ENCODE results near the gene NUPR1.

DNA sequence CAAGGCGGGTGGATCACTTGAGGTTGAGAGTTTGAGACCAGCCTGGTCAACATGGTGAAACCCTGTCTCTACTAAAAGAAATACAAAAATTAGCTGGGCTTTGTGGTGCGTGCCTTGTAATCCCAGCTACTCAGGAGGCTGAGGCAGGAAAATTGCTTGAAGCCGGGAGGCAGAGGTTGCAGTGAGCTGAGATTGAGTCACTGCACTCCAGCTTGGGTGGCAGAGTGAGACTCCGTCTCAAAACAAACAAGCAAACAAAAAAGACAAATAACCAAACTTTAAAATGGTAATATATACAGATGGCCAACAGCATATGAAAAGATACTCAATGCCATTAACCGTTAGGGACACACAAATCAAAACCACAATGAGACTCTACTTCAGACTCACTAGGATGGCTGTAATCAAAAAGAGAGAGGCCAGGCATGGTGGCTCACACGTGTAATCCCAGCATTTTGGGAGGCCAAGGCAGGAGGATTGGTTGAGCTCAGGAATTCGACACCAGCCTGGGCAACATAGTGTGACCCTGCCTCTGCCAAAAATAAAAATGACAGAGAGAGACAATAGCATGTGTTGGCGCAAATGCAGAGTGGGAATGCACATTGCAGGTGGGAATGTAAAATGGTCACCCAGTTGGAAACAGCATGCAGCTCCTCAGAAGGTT, 36.8 kb upstream of the NUPR1 start:
- TF ChIP-seq CTCF (IDR thresholded peaks at IDR 0.05 in 4 of 5, conservative IDR thresholded peaks at IDR 0.05 in 1 of 5) (no peak), POLR2A (IDR thresholded peaks at IDR 0.05) (no peak)
